T-helper 2 cell (primary cell): Measurements from ENCODE around the gene OR1J2.
A peak's percentile ranks its signal among the peaks of the same experiment; 100 is the strongest.
"Not testable (repeated sequence)": the region's sequence is repeated elsewhere in the genome, so short reads cannot be mapped to it uniquely, and the experiment has no call there.

Experiments
- DNase-seq, 5 experiments: peaks; one replicate each; pipeline versions ENCODE4 v3.0.0 to v3.0.0-alpha.2; 2012 to 2022
- total RNA-seq, 2 donors: gene quantifications; one replicate each; lab custom pipeline; 2026; lab: John Stamatoyannopoulos, UW

Gene OR1J2
- total RNA-seq = 0 reads per million in 2 donors

GRCh38 chr9:122510502-122510901, at the start of gene OR1J2:
OR1J2 (plus strand) TSS chr9:122510802; CDS start chr9:122510802, 0 bp downstream.
- DNase-seq = no peak

- DNase-seq = peak in 1 of 5 experiments; percentile 59
Measured at GRCh38 chr9:122463828-122464632, 46.6 kb upstream of the OR1J2 start.

GRCh38 chr9:122464633-122465567, 45.7 kb upstream of the OR1J2 start:
- DNase-seq = peak in 4 of 5 experiments; percentile 10 to 84 (median 40)

GRCh38 chr9:122466456-122466855, 44.1 kb upstream of the OR1J2 start:
- DNase-seq = no peak

- DNase-seq = no peak
Measured at GRCh38 chr9:122468735-122469134, 41.9 kb upstream of the OR1J2 start.

- no peak for DNase-seq
Measured at GRCh38 chr9:122474561-122474960, 36.0 kb upstream of the OR1J2 start.

- DNase-seq = no peak
Measured at GRCh38 chr9:122475717-122476116, 34.9 kb upstream of the OR1J2 start.

GRCh38 chr9:122477346-122477745, 33.3 kb upstream of the OR1J2 start:
- DNase-seq = no peak

- DNase-seq = no peak
Measured at GRCh38 chr9:122477826-122478225, 32.8 kb upstream of the OR1J2 start, which contains the start of gene OR1J1. OR1J1 (minus strand) TSS chr9:122477926; CDS start chr9:122477926, 0 bp downstream.

- DNase-seq = no peak
Measured at GRCh38 chr9:122479062-122479461, 31.5 kb upstream of the OR1J2 start.

- peak in 1 of 5 experiments; percentile 39 for DNase-seq
Measured at GRCh38 chr9:122498883-122499288, 11.7 kb upstream of the OR1J2 start.

GRCh38 chr9:122506964-122507363, 3.6 kb upstream of the OR1J2 start:
- DNase-seq = no peak

GRCh38 chr9:122518226-122518625, 7.6 kb downstream of the OR1J2 start:
- DNase-seq = no peak

- no peak for DNase-seq
Measured at GRCh38 chr9:122518841-122519240, 8.2 kb downstream of the OR1J2 start, which contains the start of gene OR1J4. OR1J4 (plus strand) TSS chr9:122519141; CDS start chr9:122519141, 0 bp downstream.

- DNase-seq = no peak
Measured at GRCh38 chr9:122519376-122519775, 8.8 kb downstream of the OR1J2 start.

GRCh38 chr9:122526602-122527001, 16.0 kb downstream of the OR1J2 start:
- no peak for DNase-seq

GRCh38 chr9:122527193-122527592, 16.6 kb downstream of the OR1J2 start, which contains the start of gene OR1N1:
OR1N1 (minus strand) TSS chr9:122527293; CDS start chr9:122527293, 0 bp downstream.
- DNase-seq = no peak

GRCh38 chr9:122531157-122531556, 20.6 kb downstream of the OR1J2 start:
- not testable (repeated sequence) for DNase-seq

- no peak for DNase-seq
Measured at GRCh38 chr9:122536134-122536533, 25.5 kb downstream of the OR1J2 start.

GRCh38 chr9:122537066-122537465, 26.5 kb downstream of the OR1J2 start:
- DNase-seq = not testable (repeated sequence)

- no peak for DNase-seq
Measured at GRCh38 chr9:122538757-122539156, 28.2 kb downstream of the OR1J2 start.

GRCh38 chr9:122546196-122546595, 35.6 kb downstream of the OR1J2 start:
- DNase-seq = no peak

GRCh38 chr9:122551371-122551770, 40.8 kb downstream of the OR1J2 start:
- no peak for DNase-seq
